HUES6 (cell line): Measurements from ENCODE around the gene ALKBH5.
A peak's percentile ranks its signal among the peaks of the same experiment; 100 is the strongest.

Experiments
- H3K27ac ChIP-seq: 2 replicates; pipeline ENCODE4 v1.7.0; 2013; ENCODE audit warnings: low read depth, mild to moderate bottlenecking, low read length, inconsistent platforms
- H3K27me3 ChIP-seq: 2 replicates; pipeline ENCODE4 v1.6.1; 2013; ENCODE audit warnings: low read length; ENCODE audit not compliant: control insufficient read depth, insufficient read depth
- H3K36me3 ChIP-seq: 2 replicates; pipeline ENCODE4 v1.6.1; 2013; ENCODE audit warnings: low read length; ENCODE audit not compliant: control insufficient read depth, insufficient read depth
- H3K4me1 ChIP-seq: 2 replicates; pipeline ENCODE4 v1.6.1; 2013; ENCODE audit warnings: low read length; ENCODE audit not compliant: control insufficient read depth, insufficient read depth
- H3K4me3 ChIP-seq: 2 replicates; pipeline ENCODE4 v1.5.1; 2013; ENCODE audit warnings: low read depth, low read length
- H3K9ac ChIP-seq: one replicate; pipeline ENCODE4 v1.6.1; 2013; ENCODE audit warnings: mild to moderate bottlenecking, low read length
- H3K9me3 ChIP-seq: 2 replicates; pipeline ENCODE4 v1.6.1; 2013; ENCODE audit warnings: low read depth, low read length; ENCODE audit not compliant: control insufficient read depth, insufficient read depth

Gene ALKBH5

GRCh38 chr17:18183334-18184142 lies at the start of gene ALKBH5:
ALKBH5 (plus strand) TSS chr17:18183828; CDS start chr17:18184244, 416 bp downstream.
- H3K27me3 ChIP-seq = no peaks in the 10 kb centered on the region
- H3K9me3 ChIP-seq = no peaks in the 10 kb centered on the region
- peak within 1 kb of the TSS; percentile 67 for H3K4me3 ChIP-seq
- peaks cover 32% of the 10 kb centered on the region for H3K36me3 ChIP-seq
- H3K27ac ChIP-seq = peak within 1 kb of the TSS; percentile 90
- H3K9ac ChIP-seq = peak within 1 kb of the TSS; percentile 89
- H3K4me1 ChIP-seq = peaks cover 40% of the 10 kb centered on the region

- Histone ChIP-seq H3K9me3 (no peaks in the 10 kb centered on the region), H3K9ac (no peak overlapping the region), H3K4me1 (no peaks in the 10 kb centered on the region), H3K27me3 (no peaks in the 10 kb centered on the region), H3K27ac (no peak overlapping the region), H3K36me3 (no peaks in the 10 kb centered on the region), H3K4me3 (no peak overlapping the region)
These were observed 47.3 kb upstream of the ALKBH5 start for GRCh38 chr17:18136357-18136756.

- no peak overlapping the region for H3K27ac ChIP-seq
- peaks cover 5% of the 10 kb centered on the region for H3K4me1 ChIP-seq
- no peak overlapping the region for H3K4me3 ChIP-seq
- no peaks in the 10 kb centered on the region for H3K36me3 ChIP-seq
- H3K9me3 ChIP-seq = no peaks in the 10 kb centered on the region
- no peaks in the 10 kb centered on the region for H3K27me3 ChIP-seq
- no peak overlapping the region for H3K9ac ChIP-seq
These were observed 45.4 kb upstream of the ALKBH5 start for GRCh38 chr17:18138065-18138749.

- no peaks in the 10 kb centered on the region for H3K36me3 ChIP-seq
- H3K27me3 ChIP-seq = no peaks in the 10 kb centered on the region
- no peak overlapping the region for H3K4me3 ChIP-seq
- H3K9ac ChIP-seq = no peak overlapping the region
- no peak overlapping the region for H3K27ac ChIP-seq
- peaks cover 12% of the 10 kb centered on the region for H3K4me1 ChIP-seq
- no peaks in the 10 kb centered on the region for H3K9me3 ChIP-seq
These were observed 44.5 kb upstream of the ALKBH5 start for GRCh38 chr17:18139092-18139491.

- Histone ChIP-seq H3K27ac (no peak overlapping the region), H3K36me3 (no peaks in the 10 kb centered on the region), H3K27me3 (no peaks in the 10 kb centered on the region), H3K4me3 (no peak overlapping the region), H3K9ac (no peak overlapping the region), H3K9me3 (no peaks in the 10 kb centered on the region), H3K4me1 (peaks cover 12% of the 10 kb centered on the region)
These were observed 44.1 kb upstream of the ALKBH5 start for GRCh38 chr17:18139498-18139897.

- Histone ChIP-seq H3K27ac (no peak overlapping the region), H3K4me1 (peaks cover 12% of the 10 kb centered on the region), H3K27me3 (no peaks in the 10 kb centered on the region), H3K9ac (no peak overlapping the region), H3K4me3 (no peak overlapping the region), H3K36me3 (no peaks in the 10 kb centered on the region), H3K9me3 (no peaks in the 10 kb centered on the region)
These were observed 43.7 kb upstream of the ALKBH5 start for GRCh38 chr17:18139949-18140348.

GRCh38 chr17:18140648-18141047 lies 43.0 kb upstream of the ALKBH5 start:
- Histone ChIP-seq H3K27me3 (no peaks in the 10 kb centered on the region), H3K4me1 (peaks cover 12% of the 10 kb centered on the region), H3K36me3 (no peaks in the 10 kb centered on the region), H3K9ac (no peak overlapping the region), H3K4me3 (no peak overlapping the region), H3K27ac (no peak overlapping the region), H3K9me3 (no peaks in the 10 kb centered on the region)

- H3K9ac ChIP-seq = no peak overlapping the region
- H3K4me3 ChIP-seq = no peak overlapping the region
- no peaks in the 10 kb centered on the region for H3K27me3 ChIP-seq
- no peaks in the 10 kb centered on the region for H3K9me3 ChIP-seq
- H3K36me3 ChIP-seq = no peaks in the 10 kb centered on the region
- peaks cover 12% of the 10 kb centered on the region for H3K4me1 ChIP-seq
- no peak overlapping the region for H3K27ac ChIP-seq
These were observed 42.3 kb upstream of the ALKBH5 start for GRCh38 chr17:18141210-18141803.

GRCh38 chr17:18142417-18142816 lies 41.2 kb upstream of the ALKBH5 start:
- Histone ChIP-seq H3K4me3 (no peak overlapping the region), H3K27me3 (no peaks in the 10 kb centered on the region), H3K27ac (no peak overlapping the region), H3K36me3 (no peaks in the 10 kb centered on the region), H3K4me1 (peaks cover 12% of the 10 kb centered on the region), H3K9me3 (no peaks in the 10 kb centered on the region), H3K9ac (no peak overlapping the region)

GRCh38 chr17:18143044-18143936 lies 40.3 kb upstream of the ALKBH5 start:
- no peak overlapping the region for H3K27ac ChIP-seq
- no peaks in the 10 kb centered on the region for H3K9me3 ChIP-seq
- no peak overlapping the region for H3K4me3 ChIP-seq
- no peaks in the 10 kb centered on the region for H3K36me3 ChIP-seq
- peaks cover 12% of the 10 kb centered on the region for H3K4me1 ChIP-seq
- no peaks in the 10 kb centered on the region for H3K27me3 ChIP-seq
- no peak overlapping the region for H3K9ac ChIP-seq
